Nephron (organoid): Measurements from ENCODE around the gene SORCS3.

ENCODE experiments used
- H3K27ac Mint-ChIP-seq, 3 experiments: 2 replicates each; pipeline ENCODE4 v1.8.0; 2020; ENCODE audit warnings: mixed read lengths in 3 of 3, mild to moderate bottlenecking in 2 of 3, moderate library complexity in 1 of 3
- H3K27me3 Mint-ChIP-seq: 2 replicates; pipeline ENCODE4 v1.8.0; 2021; ENCODE audit warnings: low read depth, mild to moderate bottlenecking, moderate library complexity, mixed read lengths
- H3K36me3 Mint-ChIP-seq: 2 replicates; pipeline ENCODE4 v1.8.0; 2020; ENCODE audit warnings: low read depth, mixed read lengths
- H3K4me1 Mint-ChIP-seq: 2 replicates; pipeline ENCODE4 v1.8.0; 2020; ENCODE audit warnings: mixed read lengths
- H3K4me3 Mint-ChIP-seq, 3 experiments: 2 replicates each; pipeline ENCODE4 v1.8.0; 2020; ENCODE audit warnings: mild to moderate bottlenecking in 3 of 3, mixed read lengths in 3 of 3, moderate library complexity in 2 of 3
- H3K9me3 Mint-ChIP-seq: 2 replicates; pipeline ENCODE4 v1.8.0; 2020; ENCODE audit warnings: mixed read lengths
- TF ChIP-seq, protein P1 (sequence below), 3 experiments: fragments of 200-600 bp; sonication (generic); IDR thresholded peaks; one replicate each; pipeline ENCODE4 v1.5.0; 2021; ENCODE audit warnings: antibody characterized with exemption in 3 of 3; ENCODE audit not compliant: unreplicated experiment in 3 of 3

SORCS3 gene

DNA sequence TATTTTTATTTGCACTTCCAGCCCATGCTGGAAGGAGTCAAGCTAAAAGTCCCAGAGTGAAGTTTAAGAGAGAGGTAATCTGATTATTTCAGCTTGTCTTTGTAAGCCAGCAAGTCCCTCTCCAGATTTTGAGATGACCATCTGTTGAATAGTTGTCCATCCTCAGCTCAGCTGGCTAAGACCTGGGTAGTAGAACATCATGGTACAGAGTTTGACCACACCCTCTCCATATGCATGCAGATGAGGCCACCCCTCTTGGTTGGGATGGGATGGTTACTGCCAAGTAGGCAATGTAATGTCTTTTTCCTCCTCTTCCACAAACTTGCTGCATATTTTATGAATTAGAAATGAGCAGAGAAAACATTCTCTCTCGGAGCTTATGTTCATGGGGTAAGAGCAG is 639.8 kb downstream of the SORCS3 start:
- TF ChIP-seq, protein P1, sequence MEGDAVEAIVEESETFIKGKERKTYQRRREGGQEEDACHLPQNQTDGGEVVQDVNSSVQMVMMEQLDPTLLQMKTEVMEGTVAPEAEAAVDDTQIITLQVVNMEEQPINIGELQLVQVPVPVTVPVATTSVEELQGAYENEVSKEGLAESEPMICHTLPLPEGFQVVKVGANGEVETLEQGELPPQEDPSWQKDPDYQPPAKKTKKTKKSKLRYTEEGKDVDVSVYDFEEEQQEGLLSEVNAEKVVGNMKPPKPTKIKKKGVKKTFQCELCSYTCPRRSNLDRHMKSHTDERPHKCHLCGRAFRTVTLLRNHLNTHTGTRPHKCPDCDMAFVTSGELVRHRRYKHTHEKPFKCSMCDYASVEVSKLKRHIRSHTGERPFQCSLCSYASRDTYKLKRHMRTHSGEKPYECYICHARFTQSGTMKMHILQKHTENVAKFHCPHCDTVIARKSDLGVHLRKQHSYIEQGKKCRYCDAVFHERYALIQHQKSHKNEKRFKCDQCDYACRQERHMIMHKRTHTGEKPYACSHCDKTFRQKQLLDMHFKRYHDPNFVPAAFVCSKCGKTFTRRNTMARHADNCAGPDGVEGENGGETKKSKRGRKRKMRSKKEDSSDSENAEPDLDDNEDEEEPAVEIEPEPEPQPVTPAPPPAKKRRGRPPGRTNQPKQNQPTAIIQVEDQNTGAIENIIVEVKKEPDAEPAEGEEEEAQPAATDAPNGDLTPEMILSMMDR (IDR thresholded peaks at IDR 0.05; ENCODE audit: unreplicated experiment in 3 of 3), result no peak
- Mint-ChIP-seq H3K4me3 (no peak overlapping the region), H3K27me3 (no peaks in the 10 kb centered on the region), H3K36me3 (no peaks in the 10 kb centered on the region), H3K4me1 (peaks cover 15% of the 10 kb centered on the region), H3K9me3 (no peaks in the 10 kb centered on the region), H3K27ac (no peak overlapping the region)

DNA sequence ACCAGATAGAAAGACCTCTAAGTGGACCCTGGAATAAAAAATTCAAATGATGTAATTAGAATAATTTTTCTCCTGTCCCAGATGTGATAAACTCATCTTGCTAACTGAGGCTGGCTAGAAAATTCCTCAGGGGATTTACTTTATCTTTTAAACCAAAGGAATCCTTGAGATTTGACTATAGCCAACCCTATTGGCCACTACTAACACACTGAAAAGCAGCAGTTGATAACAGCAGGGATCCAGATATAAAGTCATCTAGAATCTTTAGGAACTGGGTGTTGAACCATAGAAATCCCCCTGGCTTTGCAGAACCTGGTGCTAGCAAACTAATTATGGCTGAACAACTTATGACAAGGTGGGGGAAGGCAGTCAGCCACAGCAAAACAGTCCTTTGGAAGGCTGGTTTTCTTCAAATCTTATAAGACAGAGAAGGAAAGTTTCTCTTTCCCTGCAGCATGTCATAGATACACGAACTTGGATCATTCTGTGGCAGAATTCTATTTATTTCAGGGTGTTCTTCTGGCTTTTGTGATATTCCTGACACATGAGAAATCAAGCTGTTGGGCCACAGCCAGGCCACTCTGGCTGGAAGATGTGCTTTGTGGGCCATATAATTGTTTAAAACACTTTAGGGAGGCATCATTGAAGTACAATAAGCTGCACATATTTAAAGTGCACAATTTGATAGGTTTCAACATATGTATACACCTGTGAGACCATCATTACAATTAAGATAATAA is 643.6 kb downstream of the SORCS3 start:
- no peaks in the 10 kb centered on the region for H3K9me3 Mint-ChIP-seq
- no peaks in the 10 kb centered on the region for H3K27me3 Mint-ChIP-seq
- peaks cover 21% of the 10 kb centered on the region for H3K4me1 Mint-ChIP-seq
- H3K36me3 Mint-ChIP-seq, result no peaks in the 10 kb centered on the region
- TF ChIP-seq, protein P1 (IDR thresholded peaks at IDR 0.05; ENCODE audit: unreplicated experiment in 3 of 3), result no peak
- H3K27ac Mint-ChIP-seq, result peak overlapping the region in 2 of 3 experiments; percentile 62 to 70
- no peak overlapping the region for H3K4me3 Mint-ChIP-seq

DNA sequence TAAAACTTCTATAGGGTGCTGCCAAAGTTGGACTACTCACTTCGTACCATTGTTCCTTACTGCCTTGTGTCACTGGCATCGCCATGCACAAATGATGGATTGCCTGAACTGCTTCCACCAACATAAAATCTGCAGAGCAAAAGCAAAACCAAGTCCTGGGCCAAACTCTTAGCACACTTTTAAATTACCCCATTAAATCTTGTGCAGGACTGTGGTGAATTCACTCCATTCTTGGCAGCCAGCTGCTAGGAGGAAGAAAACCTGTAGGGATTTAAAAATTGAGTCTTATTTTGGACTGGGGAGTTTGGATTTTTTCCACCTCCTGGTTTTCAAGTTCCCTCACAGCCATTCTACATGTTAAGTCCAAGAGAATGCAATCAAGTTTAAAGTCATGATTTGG is 646.9 kb downstream of the SORCS3 start:
- Mint-ChIP-seq H3K4me1 (peaks cover 26% of the 10 kb centered on the region), H3K9me3 (no peaks in the 10 kb centered on the region), H3K27ac (peak overlapping the region in 2 of 3 experiments; percentile 47 to 53), H3K36me3 (no peaks in the 10 kb centered on the region), H3K4me3 (no peak overlapping the region), H3K27me3 (no peaks in the 10 kb centered on the region)
- TF ChIP-seq, protein P1 (IDR thresholded peaks at IDR 0.05; ENCODE audit: unreplicated experiment in 3 of 3), result no peak

DNA sequence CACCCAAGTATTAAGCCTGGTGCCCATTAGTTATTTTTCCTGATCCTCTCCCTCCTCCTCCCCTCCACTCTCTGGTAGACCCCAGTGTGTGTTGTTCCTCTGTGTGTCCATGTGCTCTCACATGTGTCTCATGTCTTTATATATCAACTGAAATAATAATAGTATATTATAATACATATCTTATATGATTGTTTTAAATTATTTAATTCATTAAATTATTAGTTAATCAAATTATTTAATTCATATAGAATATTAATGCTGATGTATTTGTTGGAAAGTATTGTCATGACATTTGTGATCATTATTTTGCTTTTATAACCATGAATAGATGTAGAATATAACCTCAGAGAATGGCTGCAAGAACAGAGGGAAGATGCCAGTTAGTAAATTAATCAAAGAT is 647.5 kb downstream of the SORCS3 start:
- H3K9me3 Mint-ChIP-seq, result no peaks in the 10 kb centered on the region
- no peaks in the 10 kb centered on the region for H3K27me3 Mint-ChIP-seq
- no peak overlapping the region for H3K4me3 Mint-ChIP-seq
- peaks cover 26% of the 10 kb centered on the region for H3K4me1 Mint-ChIP-seq
- TF ChIP-seq, protein P1 (IDR thresholded peaks at IDR 0.05; ENCODE audit: unreplicated experiment in 3 of 3), result no peak
- no peak overlapping the region for H3K27ac Mint-ChIP-seq
- no peaks in the 10 kb centered on the region for H3K36me3 Mint-ChIP-seq

DNA sequence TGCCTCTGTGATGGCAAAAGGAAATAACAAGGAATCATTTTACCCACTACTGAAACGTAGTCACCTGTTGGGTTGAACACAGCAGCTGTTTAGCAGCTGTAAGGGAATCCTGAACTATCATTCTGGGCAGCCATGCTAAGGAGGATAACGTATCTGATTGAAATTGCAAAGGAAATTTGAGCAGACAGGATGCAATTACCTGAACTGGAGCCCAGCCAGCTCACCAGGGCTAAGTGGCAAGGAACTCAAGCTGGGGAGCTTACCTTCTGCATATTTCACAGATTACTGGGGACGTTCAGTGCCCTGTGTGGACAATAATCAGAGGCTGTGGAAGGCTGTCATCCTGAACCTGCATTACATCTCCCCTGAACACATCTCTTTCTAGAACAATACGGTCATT is 650.5 kb downstream of the SORCS3 start:
- TF ChIP-seq, protein P1 (IDR thresholded peaks at IDR 0.05; ENCODE audit: unreplicated experiment in 3 of 3), result no peak
- Mint-ChIP-seq H3K4me3 (no peak overlapping the region), H3K27me3 (peaks cover 5% of the 10 kb centered on the region), H3K4me1 (peaks cover 10% of the 10 kb centered on the region), H3K27ac (no peak overlapping the region), H3K36me3 (no peaks in the 10 kb centered on the region), H3K9me3 (peaks cover 11% of the 10 kb centered on the region)

DNA sequence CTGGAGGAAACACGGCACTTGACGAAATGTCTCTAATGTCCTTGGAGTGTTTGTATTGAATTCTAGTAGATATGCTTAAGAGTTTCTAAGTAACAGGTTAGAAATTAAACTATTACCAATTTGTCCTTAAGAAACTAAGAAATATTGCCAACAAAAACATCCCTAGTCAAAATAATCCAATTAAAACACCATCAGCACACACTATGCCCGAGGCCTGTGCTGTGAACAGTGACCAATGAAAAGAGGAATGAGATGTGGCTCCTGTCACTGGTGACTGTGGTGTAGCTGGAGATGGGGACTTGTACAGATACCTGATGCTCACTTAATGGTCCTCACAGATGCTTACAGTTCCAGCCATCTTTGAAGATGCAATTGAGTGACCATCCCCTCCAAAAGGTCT is 651.1 kb downstream of the SORCS3 start:
- no peak overlapping the region for H3K27ac Mint-ChIP-seq
- H3K9me3 Mint-ChIP-seq, result peaks cover 14% of the 10 kb centered on the region
- no peaks in the 10 kb centered on the region for H3K36me3 Mint-ChIP-seq
- TF ChIP-seq, protein P1 (IDR thresholded peaks at IDR 0.05; ENCODE audit: unreplicated experiment in 3 of 3), result no peak
- peaks cover 5% of the 10 kb centered on the region for H3K27me3 Mint-ChIP-seq
- H3K4me1 Mint-ChIP-seq, result peaks cover 10% of the 10 kb centered on the region
- H3K4me3 Mint-ChIP-seq, result no peak overlapping the region
